ENCODE results near the gene HOXC13.

HOXC13 gene

DNA sequence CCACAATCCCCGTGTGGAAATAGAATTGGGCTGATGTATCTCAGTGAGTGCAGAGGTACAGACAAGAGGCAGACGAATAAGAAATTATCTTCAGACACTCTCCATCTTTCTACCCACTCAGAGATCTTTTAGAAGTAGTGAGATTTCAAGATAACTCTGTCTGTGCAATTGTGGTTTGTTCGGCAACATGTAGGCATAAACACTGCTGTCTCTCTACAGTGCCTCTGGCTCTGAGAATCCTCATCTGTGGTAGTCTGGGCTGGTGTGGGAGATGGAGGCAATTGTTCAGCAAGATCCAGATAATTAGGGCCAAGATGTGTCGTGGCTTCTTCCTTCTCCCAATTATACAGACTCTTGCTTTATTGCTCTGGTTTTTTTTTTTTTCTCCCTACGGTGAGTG is 3.1 kb downstream of the HOXC13 start:
- POLR2A ChIA-PET = interaction anchor here (1.1 kb wide), 1 partner anchor 23 kb away, joined by 3 read pairs; no protein-coding TSS in a partner anchor
- H3K4me3 ChIP-seq (ENCODE audit: low read depth, low read length) = no peak overlapping the region
- CTCF ChIA-PET = interaction anchor here (0.7 to 1.9 kb wide), 3 partner anchors 10 to 185 kb away, joined by 3 to 9 read pairs (median 4); no protein-coding TSS in a partner anchor
- no peaks in the 10 kb centered on the region for H3K9me3 ChIP-seq (ENCODE audit: control insufficient read depth, insufficient read depth, low read depth, low read length)
- H3K27ac ChIP-seq (ENCODE audit: extremely low read depth, low read depth, low read length) = peak overlapping the region; percentile 37; the same call in 1 of the 2 replicates
- H3K4me1 ChIP-seq (ENCODE audit: control insufficient read depth, insufficient read depth, low read length) = peaks cover 6% of the 10 kb centered on the region; the same call in 1 of the 2 replicates
- H3K36me3 ChIP-seq (ENCODE audit: control insufficient read depth in 2 of 2, insufficient read depth in 1 of 2, low read length in 2 of 2) = peaks cover 0 to 22% of the 10 kb centered on the region in 2 experiments; a peak in 1 of 3 replicates
- TF ChIP-seq ZNF138 (tag by site-specific recombination; IDR thresholded peaks at IDR 0.05; ENCODE audit: borderline replicate concordance) (no peak), ZNF600 (tag by site-specific recombination; IDR thresholded peaks at IDR 0.05) (0 out of 2 replicates have a peak, but pooled peaks have one; percentile 33), RBAK (tag by site-specific recombination; IDR thresholded peaks at IDR 0.05) (no peak), ZNF335 (tag by site-specific recombination; conservative IDR thresholded peaks at IDR 0.05) (peak; percentile 9; the same call in 1 of the 2 replicates), ZBTB17 (tag by site-specific recombination; IDR thresholded peaks at IDR 0.05) (peak; percentile 50), SCRT2 (tag by site-specific recombination; IDR thresholded peaks at IDR 0.05) (0 out of 2 replicates have a peak, but pooled peaks have one; percentile 18)

DNA sequence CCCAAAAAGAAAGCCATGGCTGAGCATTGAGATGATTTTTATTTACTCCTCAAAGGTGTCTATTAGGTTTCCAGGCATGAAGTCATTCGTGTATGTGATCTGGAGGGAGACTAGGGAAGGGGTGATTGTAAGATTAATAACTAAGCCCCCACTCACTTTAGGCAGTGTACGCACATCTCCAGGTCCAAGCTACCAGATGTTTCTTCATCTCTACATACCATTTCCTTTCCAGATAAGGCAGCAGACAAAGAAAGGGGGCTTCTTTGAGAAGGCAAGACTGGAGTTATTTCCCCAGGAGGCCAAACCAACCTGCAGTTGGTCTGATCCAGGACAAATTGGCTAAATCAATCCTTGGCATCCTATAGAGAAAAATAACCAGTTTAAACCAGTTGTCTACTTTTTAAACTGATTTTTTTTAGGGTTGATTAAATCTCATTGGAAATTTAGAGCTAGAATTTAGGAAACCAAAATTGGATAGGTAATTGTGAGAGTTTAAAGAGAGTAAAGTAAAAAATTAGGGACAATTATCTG is 3.9 kb downstream of the HOXC13 start:
- H3K36me3 ChIP-seq (ENCODE audit: control insufficient read depth in 2 of 2, insufficient read depth in 1 of 2, low read length in 2 of 2) = peaks cover 0 to 22% of the 10 kb centered on the region in 2 experiments; a peak in 1 of 3 replicates
- CTCF ChIA-PET = interaction anchor here (0.7 kb wide), 1 partner anchor 197 kb away, joined by 3 read pairs; no protein-coding TSS in a partner anchor
- H3K27ac ChIP-seq (ENCODE audit: extremely low read depth, low read depth, low read length) = no peak overlapping the region
- no peaks in the 10 kb centered on the region for H3K9me3 ChIP-seq (ENCODE audit: control insufficient read depth, insufficient read depth, low read depth, low read length)
- POLR2A ChIA-PET = no interaction called here
- peaks cover 6% of the 10 kb centered on the region; the same call in 1 of the 2 replicates for H3K4me1 ChIP-seq (ENCODE audit: control insufficient read depth, insufficient read depth, low read length)
- TF ChIP-seq YY1 (tag by site-specific recombination; IDR thresholded peaks at IDR 0.05) (no peak), ZNF404 (tag by site-specific recombination; IDR thresholded peaks at IDR 0.05) (no peak), ZNF529 (tag by site-specific recombination; IDR thresholded peaks at IDR 0.05; ENCODE audit: insufficient replicate concordance) (no peak), SP2 (tag by site-specific recombination; IDR thresholded peaks at IDR 0.05) (no peak)
- TF ChIP-seq, protein P1, sequence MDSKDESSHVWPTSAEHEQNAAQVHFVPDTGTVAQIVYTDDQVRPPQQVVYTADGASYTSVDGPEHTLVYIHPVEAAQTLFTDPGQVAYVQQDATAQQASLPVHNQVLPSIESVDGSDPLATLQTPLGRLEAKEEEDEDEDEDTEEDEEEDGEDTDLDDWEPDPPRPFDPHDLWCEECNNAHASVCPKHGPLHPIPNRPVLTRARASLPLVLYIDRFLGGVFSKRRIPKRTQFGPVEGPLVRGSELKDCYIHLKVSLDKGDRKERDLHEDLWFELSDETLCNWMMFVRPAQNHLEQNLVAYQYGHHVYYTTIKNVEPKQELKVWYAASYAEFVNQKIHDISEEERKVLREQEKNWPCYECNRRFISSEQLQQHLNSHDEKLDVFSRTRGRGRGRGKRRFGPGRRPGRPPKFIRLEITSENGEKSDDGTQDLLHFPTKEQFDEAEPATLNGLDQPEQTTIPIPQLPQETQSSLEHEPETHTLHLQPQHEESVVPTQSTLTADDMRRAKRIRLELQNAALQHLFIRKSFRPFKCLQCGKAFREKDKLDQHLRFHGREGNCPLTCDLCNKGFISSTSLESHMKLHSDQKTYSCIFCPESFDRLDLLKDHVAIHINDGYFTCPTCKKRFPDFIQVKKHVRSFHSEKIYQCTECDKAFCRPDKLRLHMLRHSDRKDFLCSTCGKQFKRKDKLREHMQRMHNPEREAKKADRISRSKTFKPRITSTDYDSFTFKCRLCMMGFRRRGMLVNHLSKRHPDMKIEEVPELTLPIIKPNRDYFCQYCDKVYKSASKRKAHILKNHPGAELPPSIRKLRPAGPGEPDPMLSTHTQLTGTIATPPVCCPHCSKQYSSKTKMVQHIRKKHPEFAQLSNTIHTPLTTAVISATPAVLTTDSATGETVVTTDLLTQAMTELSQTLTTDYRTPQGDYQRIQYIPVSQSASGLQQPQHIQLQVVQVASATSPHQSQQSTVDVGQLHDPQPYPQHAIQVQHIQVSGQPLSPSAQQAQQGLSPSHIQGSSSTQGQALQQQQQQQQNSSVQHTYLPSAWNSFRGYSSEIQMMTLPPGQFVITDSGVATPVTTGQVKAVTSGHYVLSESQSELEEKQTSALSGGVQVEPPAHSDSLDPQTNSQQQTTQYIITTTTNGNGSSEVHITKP (tag by site-specific recombination; IDR thresholded peaks at IDR 0.05) = peak; percentile 99
- TF ChIP-seq, protein P2, sequence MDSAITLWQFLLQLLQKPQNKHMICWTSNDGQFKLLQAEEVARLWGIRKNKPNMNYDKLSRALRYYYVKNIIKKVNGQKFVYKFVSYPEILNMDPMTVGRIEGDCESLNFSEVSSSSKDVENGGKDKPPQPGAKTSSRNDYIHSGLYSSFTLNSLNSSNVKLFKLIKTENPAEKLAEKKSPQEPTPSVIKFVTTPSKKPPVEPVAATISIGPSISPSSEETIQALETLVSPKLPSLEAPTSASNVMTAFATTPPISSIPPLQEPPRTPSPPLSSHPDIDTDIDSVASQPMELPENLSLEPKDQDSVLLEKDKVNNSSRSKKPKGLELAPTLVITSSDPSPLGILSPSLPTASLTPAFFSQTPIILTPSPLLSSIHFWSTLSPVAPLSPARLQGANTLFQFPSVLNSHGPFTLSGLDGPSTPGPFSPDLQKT (IDR thresholded peaks at IDR 0.05; ENCODE audit: borderline replicate concordance, low read depth, low read length) = no peak
- no peak overlapping the region for H3K4me3 ChIP-seq (ENCODE audit: low read depth, low read length)

DNA sequence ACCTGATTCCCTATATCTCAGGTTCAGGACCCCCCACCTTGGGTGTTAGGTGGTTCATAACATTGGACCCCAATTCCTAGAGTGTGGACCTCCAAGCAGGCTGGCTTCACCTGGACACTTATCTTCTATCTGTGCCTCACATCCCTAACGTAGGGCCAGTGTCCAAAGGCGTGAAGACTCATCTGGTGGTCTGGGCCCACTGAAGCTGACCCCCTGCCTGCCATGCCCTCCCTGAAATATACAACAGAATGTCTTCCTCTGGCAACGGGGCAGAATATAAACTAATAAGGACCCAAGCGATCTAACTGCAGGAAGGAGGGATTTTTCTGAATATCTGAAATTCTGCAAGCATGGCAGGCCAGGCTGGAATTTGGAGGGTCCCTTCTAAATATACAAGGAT is 5.6 kb downstream of the HOXC13 start:
- Histone ChIP-seq H3K4me1 (ENCODE audit: control insufficient read depth, insufficient read depth, low read length) (peaks cover 6% of the 10 kb centered on the region; the same call in 1 of the 2 replicates), H3K36me3 (ENCODE audit: control insufficient read depth in 2 of 2, insufficient read depth in 1 of 2, low read length in 2 of 2) (peaks cover 0 to 22% of the 10 kb centered on the region in 2 experiments; a peak in 1 of 3 replicates), H3K9me3 (ENCODE audit: control insufficient read depth, insufficient read depth, low read depth, low read length) (no peaks in the 10 kb centered on the region), H3K27ac (ENCODE audit: extremely low read depth, low read depth, low read length) (no peak overlapping the region), H3K4me3 (ENCODE audit: low read depth, low read length) (no peak overlapping the region)
- POLR2A ChIA-PET = no interaction called here
- CTCF ChIA-PET = interaction anchor here (0.5 kb wide), 1 partner anchor 205 kb away, joined by 4 read pairs; no protein-coding TSS in a partner anchor
- TF ChIP-seq KLF9 (tag by site-specific recombination; IDR thresholded peaks at IDR 0.05; ENCODE audit: low read depth) = no peak
- no peak for TF ChIP-seq ZNF138 (tag by site-specific recombination; IDR thresholded peaks at IDR 0.05; ENCODE audit: borderline replicate concordance)
- TF ChIP-seq ZNF830 (tag by site-specific recombination; IDR thresholded peaks at IDR 0.05; ENCODE audit: low read depth) = no peak
- TF ChIP-seq ZNF596 (tag by site-specific recombination; IDR thresholded peaks at IDR 0.05) = no peak
- no peak for TF ChIP-seq MEIS1 (CRISPR knock-in tag; IDR thresholded peaks at IDR 0.05; ENCODE audit: borderline replicate concordance)
- TF ChIP-seq, protein P3, sequence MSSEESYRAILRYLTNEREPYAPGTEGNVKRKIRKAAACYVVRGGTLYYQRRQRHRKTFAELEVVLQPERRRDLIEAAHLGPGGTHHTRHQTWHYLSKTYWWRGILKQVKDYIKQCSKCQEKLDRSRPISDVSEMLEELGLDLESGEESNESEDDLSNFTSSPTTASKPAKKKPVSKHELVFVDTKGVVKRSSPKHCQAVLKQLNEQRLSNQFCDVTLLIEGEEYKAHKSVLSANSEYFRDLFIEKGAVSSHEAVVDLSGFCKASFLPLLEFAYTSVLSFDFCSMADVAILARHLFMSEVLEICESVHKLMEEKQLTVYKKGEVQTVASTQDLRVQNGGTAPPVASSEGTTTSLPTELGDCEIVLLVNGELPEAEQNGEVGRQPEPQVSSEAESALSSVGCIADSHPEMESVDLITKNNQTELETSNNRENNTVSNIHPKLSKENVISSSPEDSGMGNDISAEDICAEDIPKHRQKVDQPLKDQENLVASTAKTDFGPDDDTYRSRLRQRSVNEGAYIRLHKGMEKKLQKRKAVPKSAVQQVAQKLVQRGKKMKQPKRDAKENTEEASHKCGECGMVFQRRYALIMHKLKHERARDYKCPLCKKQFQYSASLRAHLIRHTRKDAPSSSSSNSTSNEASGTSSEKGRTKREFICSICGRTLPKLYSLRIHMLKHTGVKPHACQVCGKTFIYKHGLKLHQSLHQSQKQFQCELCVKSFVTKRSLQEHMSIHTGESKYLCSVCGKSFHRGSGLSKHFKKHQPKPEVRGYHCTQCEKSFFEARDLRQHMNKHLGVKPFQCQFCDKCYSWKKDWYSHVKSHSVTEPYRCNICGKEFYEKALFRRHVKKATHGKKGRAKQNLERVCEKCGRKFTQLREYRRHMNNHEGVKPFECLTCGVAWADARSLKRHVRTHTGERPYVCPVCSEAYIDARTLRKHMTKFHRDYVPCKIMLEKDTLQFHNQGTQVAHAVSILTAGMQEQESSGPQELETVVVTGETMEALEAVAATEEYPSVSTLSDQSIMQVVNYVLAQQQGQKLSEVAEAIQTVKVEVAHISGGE (tag by site-specific recombination; conservative IDR thresholded peaks at IDR 0.05; ENCODE audit: low read depth) = no peak
- TF ChIP-seq ZNF561 (tag by site-specific recombination; IDR thresholded peaks at IDR 0.05; ENCODE audit: borderline replicate concordance) = no peak
- TF ChIP-seq, protein P4, sequence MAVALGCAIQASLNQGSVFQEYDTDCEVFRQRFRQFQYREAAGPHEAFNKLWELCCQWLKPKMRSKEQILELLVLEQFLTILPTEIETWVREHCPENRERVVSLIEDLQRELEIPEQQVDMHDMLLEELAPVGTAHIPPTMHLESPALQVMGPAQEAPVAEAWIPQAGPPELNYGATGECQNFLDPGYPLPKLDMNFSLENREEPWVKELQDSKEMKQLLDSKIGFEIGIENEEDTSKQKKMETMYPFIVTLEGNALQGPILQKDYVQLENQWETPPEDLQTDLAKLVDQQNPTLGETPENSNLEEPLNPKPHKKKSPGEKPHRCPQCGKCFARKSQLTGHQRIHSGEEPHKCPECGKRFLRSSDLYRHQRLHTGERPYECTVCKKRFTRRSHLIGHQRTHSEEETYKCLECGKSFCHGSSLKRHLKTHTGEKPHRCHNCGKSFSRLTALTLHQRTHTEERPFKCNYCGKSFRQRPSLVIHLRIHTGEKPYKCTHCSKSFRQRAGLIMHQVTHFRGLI (tag by site-specific recombination; IDR thresholded peaks at IDR 0.05) = no peak
- TF ChIP-seq ZNF660 (tag by site-specific recombination; IDR thresholded peaks at IDR 0.05) = no peak

Data from HEK293 (cell line).